Activated CD8-positive, alpha-beta T cell treated with anti-CD3 and anti-CD28 coated beads for 36 hours (primary cell): ENCODE results near the gene NHERF1. TPM values are rescaled to one million over a fixed set of nuclear protein-coding genes. Genes with fewer than 3 reads are reported as not detected.

Experiments
- ATAC-seq: fragments of 200-7000 bp; cut with Tn5 transposase; one replicate; pipeline ENCODE4 v1.10.0; 2021; ENCODE audit warnings: mild to moderate bottlenecking, moderate library complexity
- CTCF ChIA-PET: fragments of 350-600 bp; sonication (Branson Sonifier 250); formaldehyde crosslinking; loops from one replicate; lab custom pipeline; 2021; ENCODE audit warnings: antibody characterized with exemption; lab: Charles Lee
- POLR2A ChIA-PET: fragments of 350-600 bp; sonication (Branson Sonifier 250); formaldehyde crosslinking; loops from one replicate; lab custom pipeline; 2021; ENCODE audit warnings: antibody characterized with exemption; lab: Charles Lee
- DNase-seq: peaks from one replicate; pipeline ENCODE4 v3.0.0-alpha.2; 2020
- H3K27ac Mint-ChIP-seq: one replicate; pipeline ENCODE4 v1.8.0; 2021; ENCODE audit warnings: mild to moderate bottlenecking, mixed read lengths
- H3K27me3 Mint-ChIP-seq: one replicate; pipeline ENCODE4 v1.8.0; 2021; ENCODE audit warnings: mixed read lengths
- H3K36me3 Mint-ChIP-seq: one replicate; pipeline ENCODE4 v1.8.0; 2021; ENCODE audit warnings: low read depth, mixed read lengths
- H3K4me1 Mint-ChIP-seq: one replicate; pipeline ENCODE4 v1.8.0; 2021; ENCODE audit warnings: low read depth, mixed read lengths
- H3K4me3 Mint-ChIP-seq: one replicate; pipeline ENCODE4 v1.8.0; 2021; ENCODE audit warnings: mild to moderate bottlenecking, moderate library complexity, mixed read lengths
- H3K9me3 Mint-ChIP-seq: one replicate; pipeline ENCODE4 v1.8.0; 2021; ENCODE audit warnings: mixed read lengths
- intact Hi-C: fragments of 100-400 bp; cut with micrococcal nuclease; formaldehyde crosslinking; loops from one replicate; pipeline ENCODE4 v1.10.0; 2022
- total RNA-seq, 2 experiments: library from RNA; stranded (reverse); gene quantifications; one replicate each; pipeline ENCODE4 v1.2.3, GENCODE V29; 2021
- TF ChIP-seq, protein P1 (sequence below): fragments of 200-600 bp; IDR thresholded peaks from one replicate; pipeline ENCODE4 v1.8.0; 2022; ENCODE audit warnings: antibody characterized with exemption, mild to moderate bottlenecking

NHERF1 gene
- total RNA-seq, 2 experiments from 2014 or later, result 143 to 150 TPM

DNA sequence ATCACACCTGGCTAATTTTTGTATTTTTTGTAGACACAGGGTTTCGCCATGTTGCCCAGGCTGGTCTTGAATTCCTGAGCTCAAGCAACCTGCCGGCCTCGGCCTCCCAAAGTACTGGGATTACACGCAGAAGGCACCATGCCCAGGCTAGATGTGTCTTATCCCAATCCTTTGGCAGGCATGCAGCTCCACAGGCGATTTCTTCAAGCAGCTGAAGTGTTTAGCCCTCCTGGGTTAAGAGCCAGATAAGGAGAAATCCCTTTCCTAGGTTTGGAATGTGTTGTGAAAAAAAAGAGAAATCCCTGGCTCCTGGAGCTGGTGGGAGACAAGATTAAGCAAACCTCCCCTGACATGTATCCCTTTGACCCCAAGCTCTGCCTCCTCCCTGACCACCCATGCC lies 2.1 kb upstream of the NHERF1 start:
- H3K27me3 Mint-ChIP-seq, result no peaks in the 10 kb centered on the region
- CTCF ChIA-PET, result interaction anchor here (1.5 to 6.9 kb wide), 13 partner anchors 10 to 211 kb away, joined by 5 to 110 read pairs (median 36); partner anchors contain the start of genes GRIN2C, NAT9 and RAB37
- intact Hi-C loops, result loop anchor here (2.0 kb wide), 1 partner anchor 34 kb away; no protein-coding TSS in a partner anchor
- peaks cover 22% of the 10 kb centered on the region for H3K36me3 Mint-ChIP-seq
- no peak for ATAC-seq
- peak overlapping the region; percentile 77 for H3K27ac Mint-ChIP-seq
- H3K4me1 Mint-ChIP-seq, result peaks cover 51% of the 10 kb centered on the region
- H3K4me3 Mint-ChIP-seq, result no peak overlapping the region
- peaks cover 7% of the 10 kb centered on the region for H3K9me3 Mint-ChIP-seq
- no peak for DNase-seq
- POLR2A ChIA-PET, result interaction anchor here (0.6 to 5.5 kb wide), 10 partner anchors 9 to 127 kb away, joined by 3 to 35 read pairs (median 4); partner anchors contain the start of genes FDXR, NAT9 and RAB37
- TF ChIP-seq, protein P1, sequence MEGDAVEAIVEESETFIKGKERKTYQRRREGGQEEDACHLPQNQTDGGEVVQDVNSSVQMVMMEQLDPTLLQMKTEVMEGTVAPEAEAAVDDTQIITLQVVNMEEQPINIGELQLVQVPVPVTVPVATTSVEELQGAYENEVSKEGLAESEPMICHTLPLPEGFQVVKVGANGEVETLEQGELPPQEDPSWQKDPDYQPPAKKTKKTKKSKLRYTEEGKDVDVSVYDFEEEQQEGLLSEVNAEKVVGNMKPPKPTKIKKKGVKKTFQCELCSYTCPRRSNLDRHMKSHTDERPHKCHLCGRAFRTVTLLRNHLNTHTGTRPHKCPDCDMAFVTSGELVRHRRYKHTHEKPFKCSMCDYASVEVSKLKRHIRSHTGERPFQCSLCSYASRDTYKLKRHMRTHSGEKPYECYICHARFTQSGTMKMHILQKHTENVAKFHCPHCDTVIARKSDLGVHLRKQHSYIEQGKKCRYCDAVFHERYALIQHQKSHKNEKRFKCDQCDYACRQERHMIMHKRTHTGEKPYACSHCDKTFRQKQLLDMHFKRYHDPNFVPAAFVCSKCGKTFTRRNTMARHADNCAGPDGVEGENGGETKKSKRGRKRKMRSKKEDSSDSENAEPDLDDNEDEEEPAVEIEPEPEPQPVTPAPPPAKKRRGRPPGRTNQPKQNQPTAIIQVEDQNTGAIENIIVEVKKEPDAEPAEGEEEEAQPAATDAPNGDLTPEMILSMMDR, result no peak

DNA sequence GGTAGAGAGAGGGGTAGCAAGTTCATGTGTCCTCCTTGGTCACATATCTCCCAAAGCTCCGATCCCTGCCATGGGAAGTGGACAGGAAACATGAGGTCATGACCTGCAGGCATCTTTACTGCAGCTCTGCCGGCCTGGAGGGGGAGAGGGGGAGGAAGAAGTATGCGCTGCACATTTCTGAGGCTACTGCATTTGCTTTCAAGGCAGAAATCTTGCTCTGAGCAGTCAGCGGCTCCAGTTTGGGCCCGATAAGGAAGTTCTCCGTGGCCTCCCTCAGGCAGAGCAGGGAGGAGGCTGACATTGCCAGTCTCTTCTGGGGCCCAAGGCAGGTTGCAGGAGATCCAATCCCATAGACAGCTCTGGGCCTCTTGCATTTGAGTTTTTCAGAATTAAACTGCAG lies 1.5 kb upstream of the NHERF1 start:
- POLR2A ChIA-PET, result interaction anchor here (1.6 to 5.5 kb wide), 4 partner anchors 10 to 33 kb away, joined by 5 to 35 read pairs (median 8); partner anchors contain the start of genes NAT9 and RAB37
- H3K4me1 Mint-ChIP-seq, result peaks cover 51% of the 10 kb centered on the region
- CTCF ChIA-PET, result interaction anchor here (0.7 to 6.9 kb wide), 12 partner anchors 11 to 293 kb away, joined by 3 to 110 read pairs (median 42); partner anchors contain the start of genes GRIN2C, NAT9 and RAB37
- no peak for DNase-seq
- H3K4me3 Mint-ChIP-seq, result peak overlapping the region; percentile 65
- TF ChIP-seq, protein P1, result no peak
- peaks cover 27% of the 10 kb centered on the region for H3K36me3 Mint-ChIP-seq
- peak overlapping the region; percentile 77 for H3K27ac Mint-ChIP-seq
- ATAC-seq, result no peak
- intact Hi-C loops, result loop anchor here (2.0 kb wide), 1 partner anchor 34 kb away; no protein-coding TSS in a partner anchor
- peaks cover 7% of the 10 kb centered on the region for H3K9me3 Mint-ChIP-seq
- no peaks in the 10 kb centered on the region for H3K27me3 Mint-ChIP-seq

DNA sequence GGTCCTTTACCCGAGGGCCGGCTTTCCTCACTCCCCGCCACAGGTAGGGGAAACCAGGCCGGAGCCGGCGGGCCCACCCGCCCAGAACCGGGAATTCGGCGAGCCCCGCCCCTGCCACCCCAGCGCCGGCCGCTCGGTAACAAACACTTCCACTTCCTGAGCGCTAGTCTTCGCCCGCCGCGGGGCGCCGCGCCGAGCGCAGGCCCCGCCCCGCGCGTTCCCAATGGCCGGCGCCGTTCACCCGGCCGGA lies 224 bp upstream of the NHERF1 start:
- intact Hi-C loops, result no loop called here
- no peak overlapping the region for H3K27ac Mint-ChIP-seq
- DNase-seq, result no peak

DNA sequence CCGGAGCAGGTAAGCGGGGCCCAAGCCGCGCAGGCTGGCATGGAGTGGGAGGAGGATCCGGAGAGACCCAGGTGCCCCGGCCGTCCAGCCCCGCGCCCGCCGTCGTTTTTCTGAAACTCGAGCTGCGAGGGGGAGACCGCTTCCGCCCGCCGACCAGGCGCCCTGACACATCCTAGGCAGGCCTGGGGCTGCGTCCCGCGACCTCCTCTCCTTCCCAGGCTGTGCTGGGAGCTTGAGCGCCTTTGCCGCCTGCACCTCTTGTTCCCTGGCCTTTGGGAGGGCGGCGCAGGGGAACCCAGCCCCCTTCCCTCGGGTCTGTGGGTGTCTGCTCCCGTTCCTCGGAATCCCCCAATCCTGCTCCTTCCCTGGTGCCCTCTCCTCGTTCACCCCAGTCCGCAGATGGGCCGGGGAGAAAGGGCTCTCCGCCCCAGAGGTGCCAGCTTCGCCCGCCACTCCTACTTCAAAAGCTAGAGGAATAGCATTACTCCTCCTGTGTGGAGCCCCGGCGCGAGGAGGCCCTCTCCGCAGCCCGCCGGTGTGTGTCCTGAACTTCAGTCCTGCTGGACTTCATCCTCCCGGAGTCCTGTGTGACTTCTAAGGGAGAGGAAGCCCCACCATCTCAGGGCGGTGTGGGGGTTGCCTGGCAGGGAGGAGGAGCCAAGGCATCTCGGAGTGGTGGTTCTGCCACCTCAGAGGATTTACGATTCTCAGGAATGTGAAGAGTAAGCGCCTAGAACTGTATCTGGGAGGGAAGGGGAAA lies 1.0 kb downstream of the NHERF1 start:
- ATAC-seq, result peak; percentile 6
- Mint-ChIP-seq H3K4me1 (peaks cover 45% of the 10 kb centered on the region), H3K27ac (peak overlapping the region; percentile 86), H3K27me3 (no peaks in the 10 kb centered on the region), H3K9me3 (no peaks in the 10 kb centered on the region), H3K4me3 (peak overlapping the region; percentile 85), H3K36me3 (peaks cover 41% of the 10 kb centered on the region)
- ChIA-PET POLR2A (interaction anchor here (0.9 to 5.5 kb wide), 13 partner anchors 10 to 124 kb away, joined by 3 to 35 read pairs (median 6); partner anchors contain the start of genes FDXR, NAT9 and RAB37), CTCF (interaction anchor here (1.0 to 7.9 kb wide), 11 partner anchors 8 to 116 kb away, joined by 3 to 98 read pairs (median 10); partner anchors contain the start of genes NAT9 and RAB37)
- intact Hi-C loops, result no loop called here
- TF ChIP-seq, protein P1, result no peak
- peak; percentile 78 for DNase-seq

More for the DNA sequence above, 224 bp upstream of the NHERF1 start:
- TF ChIP-seq, protein P1, result no peak
- ATAC-seq, result no peak
- H3K4me1 Mint-ChIP-seq, result peaks cover 49% of the 10 kb centered on the region
- CTCF ChIA-PET, result interaction anchor here (6.9 kb wide), 1 partner anchor 10 kb away, joined by 98 read pairs; no protein-coding TSS in a partner anchor
- POLR2A ChIA-PET, result interaction anchor here (3.8 to 5.5 kb wide), 2 partner anchors 11 to 32 kb away, joined by 21 to 35 read pairs; partner anchors contain the start of gene RAB37
- H3K36me3 Mint-ChIP-seq, result peaks cover 39% of the 10 kb centered on the region
- no peaks in the 10 kb centered on the region for H3K27me3 Mint-ChIP-seq
- H3K9me3 Mint-ChIP-seq, result peaks cover 7% of the 10 kb centered on the region
- H3K4me3 Mint-ChIP-seq, result peak overlapping the region; percentile 65
